DMS 273 treated with DMSO at 0.1 percent for 48 hours (cell line): ENCODE measurements around the gene NFYC.

Source experiments
- DNase-seq: peaks from one replicate; lab custom pipeline; 2025; lab: John Stamatoyannopoulos, UW

NFYC gene

DNA sequence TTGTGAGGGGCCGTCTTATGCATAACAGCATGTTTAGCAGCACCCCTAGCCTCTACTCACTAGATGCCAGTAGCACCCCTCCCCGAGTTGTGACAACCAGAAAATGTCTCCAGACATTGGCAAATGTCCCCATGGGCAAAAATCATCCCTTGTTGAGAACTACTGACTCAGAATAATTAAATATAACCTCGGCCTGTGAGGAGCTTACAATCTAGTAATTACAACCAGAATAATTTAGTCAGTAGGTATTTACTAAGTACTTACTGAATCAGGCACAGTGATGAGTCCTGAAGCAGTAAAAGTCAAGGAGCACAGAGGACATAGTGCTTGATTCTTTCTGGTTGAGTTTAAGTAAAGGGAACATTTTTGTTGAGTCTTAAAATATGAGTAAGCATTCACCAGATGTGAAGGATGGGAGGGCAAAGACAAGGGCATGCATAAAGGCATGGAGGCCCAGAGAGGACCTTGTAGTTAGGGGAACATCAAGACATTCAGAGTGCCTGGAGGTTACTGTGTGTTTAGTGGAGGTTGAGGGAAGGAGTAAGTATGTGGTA lies 48.0 kb downstream of the NFYC start:
- DNase-seq = no peak

DNA sequence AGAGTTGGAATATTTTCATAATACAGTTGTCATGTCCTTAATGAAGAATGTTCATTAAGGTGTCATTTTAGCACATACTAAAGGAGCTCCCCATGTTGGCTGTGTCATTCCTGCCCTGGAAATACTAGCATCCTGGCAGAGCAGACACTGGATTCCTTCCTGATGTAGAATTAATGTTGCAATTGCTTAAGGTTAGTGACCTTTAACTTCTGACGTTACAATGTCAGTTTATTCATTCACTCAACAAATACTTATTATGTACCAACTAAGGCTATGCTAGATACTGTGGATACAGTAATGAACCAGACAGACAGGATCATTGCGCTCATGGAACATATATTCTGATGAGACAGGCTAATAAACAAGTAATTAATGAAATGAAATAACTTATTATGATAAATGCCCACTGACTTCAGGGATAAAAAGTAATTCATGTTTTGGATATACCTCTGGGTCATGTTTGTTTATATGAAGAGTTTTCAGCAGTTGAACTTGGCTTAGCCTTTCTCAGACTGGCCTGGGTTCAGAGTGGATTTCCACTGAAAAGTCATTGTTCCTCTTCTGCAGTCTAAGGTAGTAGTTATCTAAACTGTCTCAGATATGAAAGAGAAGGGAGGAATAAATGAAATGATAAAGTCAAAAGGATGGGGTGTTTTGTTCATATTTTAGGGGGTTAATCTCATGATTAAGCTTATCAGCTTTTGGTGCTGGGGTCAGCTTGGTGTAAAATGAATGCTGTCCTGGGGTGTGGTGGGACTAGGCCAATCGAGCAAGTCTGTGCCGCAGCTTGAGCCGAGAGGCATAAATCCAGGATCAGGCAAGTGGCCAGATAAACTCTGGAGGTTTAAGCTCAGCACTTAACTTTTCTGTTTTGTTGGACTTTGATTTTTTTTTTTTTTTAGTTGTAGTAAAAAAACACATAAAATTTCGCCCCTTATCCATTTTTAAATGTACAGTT lies 48.8 kb downstream of the NFYC start:
- no peak for DNase-seq

DNA sequence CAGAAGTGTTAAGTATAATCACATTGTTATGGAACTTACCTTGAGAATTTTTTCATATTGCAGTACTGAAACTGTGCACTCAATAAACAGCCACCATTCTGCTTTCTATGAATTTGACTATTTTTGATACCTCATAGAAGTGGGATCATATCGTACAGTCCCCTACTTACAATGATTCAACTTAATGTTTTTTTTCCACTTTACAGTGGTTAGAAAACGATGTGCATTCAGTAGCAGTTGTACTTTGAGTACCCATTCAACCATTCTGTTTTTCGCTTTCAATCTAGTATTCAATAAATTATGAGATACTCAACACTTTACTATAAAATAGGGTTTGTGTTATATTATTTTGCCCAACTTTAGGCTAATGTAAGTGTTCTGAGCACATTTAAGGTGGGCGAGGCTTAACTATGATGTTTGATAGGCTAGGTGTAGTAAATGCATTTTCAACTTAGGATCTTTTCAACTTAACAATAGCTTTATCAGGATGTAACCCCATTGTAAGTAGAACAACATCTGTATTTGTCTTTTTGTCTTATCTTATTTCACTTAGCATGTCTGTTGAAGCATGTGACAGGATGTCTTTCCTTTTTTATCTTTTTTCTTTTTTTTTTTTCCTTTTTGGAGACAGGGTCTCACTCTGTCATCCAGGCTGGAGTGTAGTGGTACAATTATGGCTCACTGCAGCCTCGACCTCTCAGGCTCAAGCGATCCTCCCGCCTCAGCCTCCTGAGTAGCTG lies 49.7 kb downstream of the NFYC start:
- DNase-seq = no peak

DNA sequence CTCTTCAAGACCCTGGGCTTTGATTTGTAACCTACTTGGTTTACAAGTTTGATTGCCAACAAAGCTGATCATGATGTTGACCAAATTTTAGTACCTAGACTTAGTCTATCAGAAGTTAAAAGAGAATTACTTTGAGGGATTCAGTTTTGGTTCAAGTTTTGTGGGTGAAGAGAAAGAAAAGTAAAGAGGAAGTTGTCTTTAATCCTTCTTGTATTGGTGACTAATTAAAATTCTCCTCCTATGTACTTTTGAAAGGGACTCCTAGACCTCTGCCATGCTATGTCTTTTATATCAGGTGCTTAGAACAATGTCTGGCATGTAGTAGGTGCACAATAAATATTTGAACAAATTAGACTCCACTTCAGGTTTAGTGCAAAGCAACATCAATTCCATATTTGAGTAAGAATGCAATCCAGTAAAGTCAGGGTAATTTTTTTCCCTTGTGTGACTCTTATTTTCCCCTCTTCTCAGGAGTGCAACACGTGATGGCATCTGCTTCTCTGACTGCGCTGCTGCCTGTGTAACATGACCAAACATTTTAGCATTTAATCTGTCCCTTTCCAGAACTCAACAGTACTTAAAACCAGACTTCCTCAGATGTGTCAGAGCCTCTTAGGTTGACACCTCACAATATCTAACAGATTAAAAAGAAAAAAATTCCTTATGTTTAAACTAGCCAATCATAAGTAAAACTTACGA lies 51.0 kb downstream of the NFYC start:
- no peak for DNase-seq

DNA sequence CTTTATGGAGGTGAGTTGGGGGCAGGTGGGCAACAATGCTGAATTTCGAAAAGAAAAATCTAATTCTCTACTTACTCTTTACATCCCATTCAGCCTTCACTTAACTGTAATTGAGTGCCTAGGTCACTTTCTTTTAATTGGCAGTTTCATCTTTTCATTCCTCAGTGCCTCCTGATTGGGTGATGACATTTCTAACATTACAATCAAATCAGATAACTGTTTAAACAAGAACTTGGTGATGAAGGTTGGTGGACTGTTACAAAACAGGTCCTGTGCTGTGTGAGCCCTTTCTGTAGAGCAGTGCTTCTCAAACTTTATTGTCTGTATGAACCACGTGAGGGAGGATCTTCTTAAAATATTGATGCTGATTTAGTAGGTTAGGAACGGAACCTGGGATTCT lies 51.9 kb downstream of the NFYC start:
- DNase-seq = no peak

DNA sequence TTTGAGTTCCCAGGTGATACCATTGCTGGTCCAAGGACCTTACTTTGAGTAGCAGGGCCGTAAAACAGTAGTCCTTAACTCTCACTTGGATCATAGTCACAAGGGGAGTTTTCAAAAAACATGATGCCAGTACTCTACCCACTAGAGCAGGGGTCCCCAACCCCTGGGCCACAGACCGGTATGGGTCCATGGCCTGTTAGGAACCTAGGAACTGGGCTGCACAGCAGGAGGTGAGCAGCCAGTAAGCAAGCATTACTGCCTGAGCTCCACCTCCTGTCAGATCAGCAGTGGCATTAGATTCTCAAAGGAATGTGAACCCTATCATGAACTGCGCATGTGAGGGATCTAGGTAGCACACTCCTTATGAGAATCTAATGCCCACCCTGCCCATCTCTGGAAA lies 52.4 kb downstream of the NFYC start:
- DNase-seq = no peak

DNA sequence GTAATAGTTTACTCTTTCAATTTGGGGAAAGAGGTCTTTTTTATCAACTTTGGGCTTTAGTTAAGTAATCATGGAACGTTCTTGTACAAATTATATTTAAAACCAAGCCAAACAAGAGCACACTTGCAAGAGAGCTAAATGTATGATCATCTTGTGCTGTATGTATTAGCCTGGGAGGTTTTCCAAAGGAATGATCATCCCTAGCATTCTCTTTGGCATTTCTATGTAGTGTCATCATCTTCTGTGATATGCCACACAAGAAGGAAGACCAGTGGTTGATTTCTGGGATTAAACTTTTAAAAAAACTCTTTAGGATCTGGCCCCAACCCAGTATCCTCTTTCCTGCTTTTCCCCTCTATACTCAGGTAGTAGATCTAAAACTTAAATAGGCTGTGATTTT lies 53.7 kb downstream of the NFYC start:
- no peak for DNase-seq

DNA sequence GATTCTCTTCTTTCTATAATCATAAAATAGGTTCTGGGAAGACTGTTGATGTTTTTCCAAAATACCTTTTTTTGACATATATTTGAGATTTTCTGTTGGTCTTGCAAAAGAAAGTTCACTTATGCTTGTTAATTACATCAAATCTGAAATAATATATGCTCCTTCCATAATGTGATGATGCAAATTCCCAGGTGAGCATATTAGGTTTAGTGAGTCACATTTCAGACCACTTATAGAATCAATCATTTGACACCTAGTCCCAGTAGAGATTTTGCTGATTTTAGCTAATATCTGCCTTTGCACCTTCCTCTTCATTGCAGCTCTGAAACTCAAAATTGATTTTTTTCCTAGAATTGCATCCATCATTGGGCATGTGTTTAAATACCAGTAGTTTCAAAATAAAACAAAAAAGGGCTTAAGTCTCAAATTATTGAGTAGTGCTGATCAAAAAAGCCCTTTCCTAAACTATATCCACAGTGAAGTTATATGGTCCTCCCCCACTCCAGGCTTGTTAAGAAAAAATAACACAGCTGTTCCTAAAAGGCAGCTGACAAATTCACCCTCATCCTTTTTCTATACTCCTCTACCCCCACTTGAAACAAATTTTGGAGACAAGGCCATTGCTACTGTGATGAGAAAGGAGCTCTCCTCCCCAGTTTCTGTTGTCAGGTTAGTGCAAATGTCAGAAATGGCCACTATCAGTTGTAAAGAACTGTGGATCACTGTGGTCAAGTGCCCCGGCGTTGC lies 55.0 kb downstream of the NFYC start:
- no peak for DNase-seq

DNA sequence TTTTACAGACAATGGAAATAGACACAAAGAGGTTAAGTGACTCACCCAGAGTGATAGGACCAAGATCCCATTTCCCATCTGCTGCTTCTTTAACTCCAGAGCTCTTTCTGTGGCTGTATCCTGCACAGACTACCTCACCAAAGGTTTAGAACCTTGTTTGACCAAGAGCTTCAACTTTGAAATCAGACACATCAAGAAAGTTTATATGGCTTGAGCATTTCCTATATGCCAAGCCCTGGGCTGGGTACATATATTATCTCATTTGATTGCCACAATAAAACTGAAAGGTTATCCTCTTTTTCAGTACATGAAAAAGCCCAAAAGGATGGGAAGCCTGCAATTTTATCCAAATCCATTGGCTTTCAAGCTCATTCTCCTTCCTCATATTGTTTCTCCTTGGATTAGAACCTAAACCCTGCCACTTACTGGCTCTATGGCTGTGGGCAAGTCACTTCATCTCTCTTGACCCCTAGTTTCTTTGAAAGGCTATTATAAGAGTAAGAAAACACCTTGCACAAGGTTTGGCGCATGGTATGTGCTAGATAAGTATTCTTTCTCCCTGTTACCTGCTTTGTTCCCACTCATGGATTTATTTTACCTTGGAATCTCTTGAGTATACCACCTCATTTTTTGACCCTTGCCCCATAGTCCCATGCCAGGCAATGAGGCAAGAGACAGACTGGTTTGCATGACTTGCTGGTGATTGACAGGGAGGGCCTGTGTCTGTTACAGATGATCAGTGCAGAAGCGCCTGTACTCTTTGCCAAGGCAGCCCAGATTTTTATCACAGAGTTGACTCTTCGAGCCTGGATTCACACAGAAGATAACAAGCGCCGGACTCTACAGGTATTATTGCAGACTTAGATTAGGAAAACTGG lies 57.6 kb downstream of the NFYC start:
- no peak for DNase-seq

DNA sequence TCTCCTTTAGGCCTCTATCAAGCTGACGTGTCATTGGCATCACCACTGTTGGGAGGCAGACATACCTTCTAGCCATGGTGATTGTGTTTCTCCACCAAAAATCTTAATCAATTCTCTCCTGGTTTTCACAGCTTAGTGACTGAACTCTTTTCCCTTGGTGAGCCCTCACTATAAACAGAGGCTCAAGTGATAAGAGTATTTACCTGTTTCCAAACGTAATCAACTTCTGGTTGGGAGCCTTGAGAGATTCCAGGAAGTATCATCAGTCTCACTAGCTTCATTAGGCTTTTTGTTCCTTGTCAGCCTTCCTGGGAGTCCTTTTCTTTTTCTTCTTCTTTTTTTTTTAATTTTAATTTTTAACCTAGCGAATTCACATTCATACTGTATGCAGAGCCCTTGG lies 58.3 kb downstream of the NFYC start:
- no peak for DNase-seq

DNA sequence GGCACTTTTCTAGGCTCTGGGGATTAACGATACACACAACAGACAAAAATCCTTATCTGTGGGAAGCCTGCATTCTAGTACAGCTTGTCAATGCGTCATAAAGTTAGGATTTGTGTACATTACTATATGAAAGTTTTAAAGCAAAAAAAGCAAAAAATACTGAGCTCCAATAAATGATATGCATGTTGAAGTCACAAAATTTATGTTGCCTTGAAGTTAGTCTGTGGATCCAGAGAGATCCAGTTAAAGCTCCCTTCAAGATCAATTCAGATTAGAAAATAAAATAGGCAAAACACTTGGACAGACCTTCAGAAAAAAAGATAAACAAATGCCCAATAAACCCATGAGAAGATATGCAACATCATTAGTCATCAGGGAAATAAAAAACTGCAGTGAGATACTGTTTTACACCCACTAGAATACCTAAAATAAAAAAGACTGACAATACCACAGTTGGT lies 59.0 kb downstream of the NFYC start:
- DNase-seq = no peak

DNA sequence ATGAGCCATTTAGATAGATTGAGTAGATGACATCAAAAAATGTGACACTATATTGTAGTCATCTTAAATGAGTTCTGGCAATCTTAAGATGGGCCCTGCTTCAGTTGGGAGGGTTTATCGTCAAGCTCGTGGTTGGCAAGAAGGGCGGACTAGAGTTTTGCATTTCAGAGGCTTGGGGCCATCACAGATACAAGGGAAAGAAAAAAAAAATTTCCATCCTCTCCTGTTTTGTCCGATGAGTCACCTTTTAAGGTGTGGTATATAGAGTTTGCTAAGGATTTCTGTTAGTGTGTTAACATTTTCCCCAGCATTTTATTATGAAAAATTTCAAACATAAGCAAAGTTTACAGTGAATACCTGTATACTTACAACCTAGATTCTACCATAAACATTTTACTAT lies 60.3 kb downstream of the NFYC start:
- DNase-seq = no peak

DNA sequence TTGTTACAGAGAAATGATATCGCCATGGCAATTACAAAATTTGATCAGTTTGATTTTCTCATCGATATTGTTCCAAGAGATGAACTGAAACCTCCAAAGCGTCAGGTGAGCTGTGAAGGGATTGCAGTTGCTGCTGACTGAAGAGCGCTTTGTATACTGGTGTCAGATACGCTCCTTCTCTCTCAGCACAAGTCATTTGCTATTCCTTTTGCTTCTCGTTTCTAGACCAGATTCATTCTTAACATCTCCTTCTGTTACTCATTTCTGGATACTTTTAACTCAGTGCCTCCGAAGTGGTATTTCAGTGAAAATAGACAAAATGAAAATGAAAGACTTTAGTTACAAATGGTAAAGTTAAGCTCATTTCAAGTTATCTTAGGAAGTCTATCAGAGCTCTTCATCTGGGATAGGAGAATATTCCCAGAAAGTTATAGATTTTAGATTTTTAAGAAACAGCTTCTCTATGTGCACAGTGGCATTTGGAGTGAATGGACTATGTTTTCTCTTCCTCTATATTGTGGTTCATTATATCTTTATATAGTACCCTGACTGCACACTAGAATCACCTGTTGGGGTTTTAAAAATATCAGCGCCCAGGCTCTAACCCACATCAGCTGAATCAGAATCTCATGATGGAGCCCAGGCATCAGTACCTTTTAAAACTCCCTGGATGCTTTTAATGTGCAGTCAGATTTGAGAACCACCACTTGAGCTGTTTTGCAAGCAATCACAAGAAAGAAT lies 61.8 kb downstream of the NFYC start:
- no peak for DNase-seq

DNA sequence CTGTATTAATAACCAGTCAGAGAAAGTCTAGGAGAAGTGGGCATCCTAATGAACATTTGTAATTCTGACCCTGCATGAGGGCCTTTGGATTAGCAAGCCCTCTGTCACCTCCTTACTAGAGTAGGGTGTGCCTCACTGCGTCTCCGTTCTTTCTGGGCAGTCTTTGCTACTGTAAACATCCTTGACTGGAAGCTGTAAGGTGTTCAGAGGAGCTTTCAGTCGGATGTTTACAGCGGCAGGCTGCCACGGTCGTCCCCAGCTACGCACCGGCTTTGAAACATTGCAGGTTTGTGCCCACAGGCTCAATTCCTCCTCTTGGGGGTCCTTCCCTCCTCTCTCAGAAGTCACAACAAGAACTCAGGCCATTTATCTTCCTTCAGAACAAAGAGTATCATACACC lies 62.7 kb downstream of the NFYC start:
- DNase-seq = no peak

DNA sequence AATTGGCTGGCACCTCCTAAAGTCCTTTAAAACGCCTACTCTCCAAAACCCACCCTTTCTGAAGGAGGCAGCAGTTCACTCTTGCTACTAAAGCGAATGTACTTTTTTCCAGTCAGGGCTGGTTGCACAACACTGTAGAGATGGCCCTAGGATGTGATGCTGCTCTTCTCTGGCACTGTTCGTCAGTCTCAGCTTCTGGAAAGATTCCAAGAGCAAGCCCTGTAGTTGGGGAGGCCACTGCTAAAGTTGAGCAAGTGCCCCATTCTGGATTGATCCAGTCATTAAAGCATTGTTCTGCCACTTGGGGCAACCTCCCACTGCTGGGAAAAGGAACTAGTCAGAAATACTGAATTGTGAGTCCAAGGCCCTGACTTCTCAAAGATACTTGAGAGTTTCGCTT lies 63.6 kb downstream of the NFYC start:
- no peak for DNase-seq

DNA sequence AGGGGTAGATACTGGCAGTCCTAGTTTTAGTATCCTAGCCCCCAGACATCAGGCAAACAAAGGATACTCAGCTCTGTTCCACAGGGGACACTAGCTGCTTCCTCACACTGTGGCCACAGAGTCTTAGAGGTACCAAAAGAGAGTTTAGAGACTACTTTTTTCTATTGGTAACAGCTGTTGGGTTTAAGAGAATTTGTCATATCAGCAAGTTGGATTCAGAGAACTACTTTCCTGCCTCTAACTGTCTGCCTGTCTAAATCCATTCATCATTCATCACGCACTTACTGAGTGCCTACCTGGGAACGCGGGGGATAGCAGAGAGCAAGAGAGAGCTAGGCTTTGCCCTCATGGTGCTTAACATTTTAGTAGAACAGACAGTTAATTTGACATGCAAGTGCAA lies 65.0 kb downstream of the NFYC start:
- DNase-seq = no peak

DNA sequence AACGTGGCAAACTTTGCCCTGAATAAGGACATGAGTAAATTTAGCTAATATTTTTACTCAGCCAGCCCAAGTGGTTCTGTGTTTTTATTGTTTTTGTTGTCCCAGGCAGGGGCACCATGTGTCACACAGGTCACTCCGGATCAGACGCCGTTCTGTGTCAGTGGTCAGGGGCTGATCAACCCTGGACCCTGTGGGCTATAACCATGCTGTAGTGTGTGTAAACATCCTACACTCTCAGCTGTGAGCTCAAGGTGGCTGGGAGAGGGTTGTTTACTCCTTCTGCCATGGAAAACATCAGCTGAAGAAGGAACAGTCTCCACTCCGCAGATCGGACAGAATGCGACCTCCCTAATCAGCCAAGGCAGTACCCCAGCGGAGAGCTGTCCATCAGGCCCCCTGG lies 65.6 kb downstream of the NFYC start:
- no peak for DNase-seq

DNA sequence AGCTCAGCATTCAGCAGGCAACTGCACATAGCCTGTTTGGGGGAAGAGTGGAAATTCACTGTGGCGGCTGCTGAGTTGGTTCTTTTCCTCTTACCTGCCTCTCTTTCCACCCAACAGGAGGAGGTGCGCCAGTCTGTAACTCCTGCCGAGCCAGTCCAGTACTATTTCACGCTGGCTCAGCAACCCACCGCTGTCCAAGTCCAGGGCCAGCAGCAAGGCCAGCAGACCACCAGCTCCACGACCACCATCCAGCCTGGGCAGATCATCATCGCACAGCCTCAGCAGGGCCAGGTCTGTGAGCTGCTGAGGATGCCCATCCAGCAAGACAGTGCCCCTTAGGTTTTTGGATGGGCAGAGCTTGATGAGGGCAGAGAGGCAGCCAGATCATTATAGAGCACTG lies 66.5 kb downstream of the NFYC start:
- DNase-seq = no peak

DNA sequence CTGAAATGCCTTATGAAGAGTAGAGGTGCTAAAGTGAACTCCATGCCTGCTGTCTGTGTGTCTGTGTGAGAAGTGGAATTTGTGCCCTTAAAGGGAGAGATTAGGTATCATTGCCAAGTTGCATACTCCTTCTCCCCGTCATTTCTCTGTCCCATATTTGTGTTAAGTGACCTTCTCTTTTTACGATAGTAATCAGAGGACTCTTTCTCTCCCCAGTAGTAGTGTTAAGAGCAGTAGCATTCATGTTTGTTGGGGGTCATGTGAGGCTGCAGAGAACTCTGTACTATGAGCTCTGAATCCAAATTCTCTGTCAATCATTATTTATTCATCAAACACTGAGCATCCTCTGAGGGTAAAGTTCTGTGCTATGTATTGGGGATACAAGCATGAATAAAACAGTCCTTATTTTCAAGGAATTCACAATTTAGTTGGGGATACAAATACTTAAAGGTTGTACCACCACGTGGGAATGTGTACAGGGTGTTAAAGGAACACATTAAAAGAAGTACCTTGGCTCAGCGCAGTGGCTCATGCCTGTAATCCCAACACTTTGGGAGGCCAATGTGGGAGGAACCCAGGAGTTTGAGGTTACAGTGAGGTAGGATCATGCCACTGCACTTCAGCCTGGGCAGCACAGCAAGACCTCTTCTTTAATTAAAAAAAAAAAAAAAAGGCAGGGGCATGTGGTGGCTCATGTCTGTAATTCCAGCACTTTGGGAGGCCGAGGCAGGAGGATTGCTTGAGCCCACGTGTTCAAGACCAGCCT lies 67.3 kb downstream of the NFYC start:
- DNase-seq = no peak
